B cell (primary cell): Measurements from ENCODE around the gene TKT. TPM values are rescaled to one million over a fixed set of nuclear protein-coding genes. Genes with fewer than 3 reads are reported as not detected.

Source experiments
- ATAC-seq: fragments of 200-7000 bp; cut with Tn5 transposase; one replicate; pipeline ENCODE4 v1.10.0; 2021; ENCODE audit warnings: low read depth, mild to moderate bottlenecking, moderate number of reproducible peaks, moderate library complexity
- CTCF ChIA-PET: fragments of 350-600 bp; sonication (Branson Sonifier 250); formaldehyde crosslinking; loops from one replicate; lab custom pipeline; 2021; ENCODE audit warnings: antibody characterized with exemption, inconsistent platforms; lab: Charles Lee
- POLR2A ChIA-PET: fragments of 350-600 bp; sonication (Branson Sonifier 250); formaldehyde crosslinking; loops from one replicate; lab custom pipeline; 2021; ENCODE audit warnings: antibody characterized with exemption; lab: Charles Lee
- DNase-seq: peaks from one replicate; pipeline ENCODE4 v3.0.0; 2013
- H2AFZ ChIP-seq: 2 replicates; pipeline ENCODE4 v1.6.1; 2012; ENCODE audit warnings: mild to moderate bottlenecking, low read depth, low read length; ENCODE audit not compliant: insufficient read depth, poor library complexity, severe bottlenecking
- H3K27ac ChIP-seq, 2 donors: 1 replicate in 1 of 2; 2 replicates in 1 of 2; pipeline ENCODE4 v1.5.1; 2012 to 2013; ENCODE audit warnings: low read length in 2 of 2, mild to moderate bottlenecking in 2 of 2, moderate library complexity in 1 of 2
- H3K27me3 ChIP-seq, 4 experiments: fragments of 200-600 bp in 1 of 4; sonication (generic) in 1 of 4; replicated peaks in 1 of 4; 1 replicate in 2 of 4; 2 replicates in 2 of 4; pipeline versions ENCODE4 v1.6.1 to v1.7.0; 2013 to 2016; ENCODE audit warnings: low read length in 3 of 4, mild to moderate bottlenecking in 2 of 4, mixed read lengths in 1 of 4, moderate library complexity in 1 of 4; ENCODE audit not compliant: insufficient read depth in 4 of 4, control insufficient read depth in 3 of 4; ENCODE audit errors: control extremely low read depth in 1 of 4
- H3K36me3 ChIP-seq, 2 experiments: replicated peaks in 1 of 2; 1 replicate in 1 of 2; 2 replicates in 1 of 2; pipeline versions ENCODE4 v1.6.1 to v1.7.1; 2013; ENCODE audit warnings: low read length in 1 of 2; ENCODE audit not compliant: insufficient read depth in 2 of 2, control insufficient read depth in 1 of 2; ENCODE audit errors: control extremely low read depth in 1 of 2, extremely low read depth in 1 of 2
- H3K4me1 ChIP-seq, 2 donors: fragments of 200-600 bp in 1 of 2; sonication (generic) in 1 of 2; 1 replicate in 1 of 2; 2 replicates in 1 of 2; pipeline versions ENCODE4 v1.5.1 to v1.6.1; 2013 to 2017; ENCODE audit warnings: low read length in 2 of 2; ENCODE audit not compliant: control insufficient read depth in 2 of 2, insufficient read depth in 2 of 2
- H3K4me2 ChIP-seq: replicated peaks from 2 replicates; pipeline ENCODE3; 2012; ENCODE audit warnings: mild to moderate bottlenecking, low read depth, low read length; ENCODE audit not compliant: poor library complexity, severe bottlenecking
- H3K4me3 ChIP-seq, 5 experiments: fragments of 200-600 bp in 1 of 5; sonication (generic) in 1 of 5; 1 replicate in 3 of 5; 2 replicates in 2 of 5; pipeline versions ENCODE4 v1.5.1 to v1.7.0; 2011 to 2016; ENCODE audit warnings: low read length in 4 of 5, mild to moderate bottlenecking in 4 of 5, low read depth in 2 of 5, control low read depth in 1 of 5, moderate library complexity in 1 of 5; ENCODE audit not compliant: insufficient read depth in 1 of 5; ENCODE audit errors: control extremely low read depth in 1 of 5, extremely low read depth in 1 of 5
- H3K79me2 ChIP-seq: fragments of 200-600 bp; sonication (generic); one replicate; pipeline ENCODE4 v1.6.0; 2016; ENCODE audit warnings: low read length; ENCODE audit not compliant: control insufficient read depth, insufficient read depth
- H3K9ac ChIP-seq: fragments of 200-600 bp; sonication (generic); 2 replicates; pipeline ENCODE4 v1.6.1; 2017; ENCODE audit warnings: mild to moderate bottlenecking, low read length, moderate library complexity
- H3K9me3 ChIP-seq, 3 donors: one replicate each; pipeline versions ENCODE4 v1.6.1 to v1.7.1; 2013; ENCODE audit warnings: low read length in 2 of 3; ENCODE audit not compliant: control insufficient read depth in 2 of 3, insufficient read depth in 1 of 3; ENCODE audit errors: control extremely low read depth in 1 of 3
- H4K20me1 ChIP-seq: 2 replicates; pipeline ENCODE4 v1.6.0; 2012; ENCODE audit warnings: mild to moderate bottlenecking, low read length; ENCODE audit not compliant: insufficient read depth, control insufficient read depth, poor library complexity, severe bottlenecking
- H3K27ac Mint-ChIP-seq: one replicate; pipeline ENCODE4 v1.8.0; 2021; ENCODE audit warnings: mixed read lengths
- H3K27me3 Mint-ChIP-seq: one replicate; pipeline ENCODE4 v1.8.0; 2021; ENCODE audit warnings: mixed read lengths
- H3K4me1 Mint-ChIP-seq: one replicate; pipeline ENCODE4 v1.8.0; 2021; ENCODE audit warnings: mixed read lengths
- H3K4me3 Mint-ChIP-seq: one replicate; pipeline ENCODE4 v1.8.0; 2021; ENCODE audit warnings: mixed read lengths
- H3K9me3 Mint-ChIP-seq: one replicate; pipeline ENCODE4 v1.8.0; 2022; ENCODE audit warnings: mixed read lengths; ENCODE audit not compliant: insufficient read depth
- CTCF ChIP-seq: fragments of 200-600 bp; IDR thresholded peaks from one replicate; pipeline ENCODE4 v1.8.0; 2022; ENCODE audit warnings: antibody characterized with exemption, mild to moderate bottlenecking
- EZH2 ChIP-seq: IDR thresholded peaks from 2 replicates; pipeline ENCODE4 v1.6.1; 2012; ENCODE audit warnings: borderline replicate concordance, low read depth, mild to moderate bottlenecking, moderate library complexity, low read length; ENCODE audit not compliant: insufficient read depth, poor library complexity, severe bottlenecking
- WGBS: methylation state at CpG from one replicate; pipeline ENCODE4 v1.1.5; 2013; ENCODE audit warnings: missing lambda C conversion rate; ENCODE audit not compliant: insufficient coverage; 5-methylcytosine and 5-hydroxymethylcytosine counted together
- intact Hi-C: fragments of 100-400 bp; cut with micrococcal nuclease; formaldehyde crosslinking; loops from one replicate; pipeline ENCODE4 v1.10.0; 2022
- polyA plus RNA-seq: library from polyadenylated mRNA; depleted of rRNA; stranded (reverse); fragments of >200 nt; gene quantifications from 2 replicates; pipeline ENCODE4 v1.2.3, GENCODE V29; 2012
- total RNA-seq, 2 donors: library from RNA; stranded (reverse); fragments of 120-200 nt in 1 of 2; gene quantifications; 1 replicate in 1 of 2; 2 replicates in 1 of 2; pipeline versions ENCODE4 v1.2.3 to v1.2.4, GENCODE V29; 2013 to 2022

TKT gene
- total and polyA plus RNA-seq, 2 donors (not counting 1 experiment from before 2014, with no cell fraction given), result 69.5 to 81.0 TPM

- Mint-ChIP-seq H3K27me3 (no peaks in the 10 kb centered on the region), H3K9me3 (no peaks in the 10 kb centered on the region), H3K4me3 (no peak overlapping the region), H3K27ac (no peak overlapping the region), H3K4me1 (no peaks in the 10 kb centered on the region)
- Histone ChIP-seq H3K79me2 (no peaks in the 10 kb centered on the region), H3K9me3 (no peaks in the 10 kb centered on the region), H3K9ac (no peak overlapping the region), H2AFZ (no peak overlapping the region), H3K4me3 (no peak overlapping the region), H3K4me2 (no peak overlapping the region), H3K4me1 (no peaks in the 10 kb centered on the region), H3K27me3 (no peaks in the 10 kb centered on the region), H4K20me1 (no peaks in the 10 kb centered on the region), H3K36me3 (peaks cover 6 to 74% of the 10 kb centered on the region in 2 experiments), H3K27ac (no peak overlapping the region)
- ChIA-PET CTCF (no interaction called here), POLR2A (no interaction called here)
- intact Hi-C loops, result no loop called here
- no peak for DNase-seq
- 100% methylated on average over 3 of the region's 4 CpGs for WGBS
- ATAC-seq, result no peak
- TF ChIP-seq CTCF (no peak), EZH2 (no peak)
These were observed 32.4 kb upstream of the TKT start for GRCh38 chr3:53288214-53288613.

GRCh38 chr3:53287131-53287629 is 31.4 kb upstream of the TKT start:
- H3K27ac Mint-ChIP-seq, result no peak overlapping the region
- Histone ChIP-seq H2AFZ (no peak overlapping the region), H3K36me3 (peaks cover 6 to 66% of the 10 kb centered on the region in 2 experiments), H3K27ac (no peak overlapping the region), H3K27me3 (no peaks in the 10 kb centered on the region), H3K9ac (no peak overlapping the region), H3K4me2 (no peak overlapping the region), H4K20me1 (no peaks in the 10 kb centered on the region), H3K9me3 (no peaks in the 10 kb centered on the region), H3K4me3 (no peak overlapping the region), H3K79me2 (no peaks in the 10 kb centered on the region), H3K4me1 (no peaks in the 10 kb centered on the region)
- DNase-seq, result no peak
- POLR2A ChIA-PET, result no interaction called here
- CTCF ChIA-PET, result interaction anchor here (0.8 kb wide), 1 partner anchor 14 kb away, joined by 3 read pairs; no protein-coding TSS in a partner anchor
- H3K9me3 Mint-ChIP-seq, result no peaks in the 10 kb centered on the region
- no peak for ATAC-seq
- intact Hi-C loops, result no loop called here
- no peak for TF ChIP-seq EZH2
- TF ChIP-seq CTCF, result no peak
- no peaks in the 10 kb centered on the region for H3K4me1 Mint-ChIP-seq
- H3K4me3 Mint-ChIP-seq, result no peak overlapping the region
- WGBS, result no CpG with 5 or more reads among the region's 4 CpGs
- no peaks in the 10 kb centered on the region for H3K27me3 Mint-ChIP-seq
